K562 (cell line): ENCODE measurements around the gene TENM4. TPM values are rescaled to one million over a fixed set of nuclear protein-coding genes. Genes with fewer than 3 reads are reported as not detected.

Experiments used
- ATAC-seq: fragments of 200-7000 bp; cut with Tn5 transposase; 3 replicates; pipeline ENCODE4 v1.9.1; 2020; ENCODE audit warnings: moderate library complexity
- BruUV-seq: library from RNA; stranded (reverse); fragments of 400-500 nt; replicated peaks from 2 replicates; lab custom pipeline; 2021; lab: Mats Ljungman, UMichigan
- CTCF ChIA-PET: fragments of 300-600 bp; formaldehyde crosslinking; extraction: SDS; loops from one replicate; lab custom pipeline; 2021; ENCODE audit warnings: low intra/inter-chr PET ratio; lab: Yijun Ruan, JAX
- POLR2A ChIA-PET: fragments of 300-600, 350-650 bp; sonication (Branson Sonifier 250); formaldehyde crosslinking; extraction: SDS; loops from one replicate; lab custom pipeline; 2021; ENCODE audit warnings: antibody characterized with exemption, inconsistent platforms; lab: Yijun Ruan, JAX
- DNase-seq, 4 experiments: peaks; one replicate each; pipeline versions ENCODE4 v3.0.0 to v3.0.0-alpha.2; 2011 to 2018; ENCODE audit warnings: low spot score in 3 of 4, mixed read lengths in 3 of 4; ENCODE audit errors: extremely low read depth in 1 of 4
- FAIRE-seq: peaks from 2 replicates; lab custom pipeline; 2011; peaks lifted over from hg19 to GRCh38; lab: Jason Lieb, UNC
- H2AFZ ChIP-seq: 2 replicates; pipeline ENCODE4 v1.6.0; 2011; ENCODE audit warnings: low read depth, low read length, control low read depth, inconsistent platforms
- H3K27ac ChIP-seq: fragments of 200-600 bp; 3 replicates; pipeline ENCODE4 v1.8.0; 2011; ENCODE audit warnings: low read depth, mild to moderate bottlenecking, control low read depth, inconsistent platforms, low read length, moderate library complexity, mixed read lengths; ENCODE audit errors: extremely low read depth
- H3K27me3 ChIP-seq, 2 experiments: fragments of 300-600 bp in 1 of 2; 2 replicates in 1 of 2; 3 replicates in 1 of 2; pipeline versions ENCODE4 v1.6.0 to v1.8.0; 2011; ENCODE audit warnings: inconsistent platforms in 2 of 2, low read length in 2 of 2, mild to moderate bottlenecking in 1 of 2, mixed read lengths in 1 of 2, moderate library complexity in 1 of 2; ENCODE audit not compliant: control insufficient read depth in 2 of 2, insufficient read depth in 2 of 2
- H3K36me3 ChIP-seq: fragments of 300-600 bp; 3 replicates; pipeline ENCODE4 v1.8.0; 2011; ENCODE audit warnings: mild to moderate bottlenecking, low read length, inconsistent platforms; ENCODE audit not compliant: control insufficient read depth, insufficient read depth
- H3K4me1 ChIP-seq, 2 experiments: fragments of 200-600 bp in 1 of 2; replicated peaks in 1 of 2; 2 replicates in 1 of 2; 3 replicates in 1 of 2; pipeline versions ENCODE4 v1.5.1 to v1.8.0; 2011; ENCODE audit warnings: inconsistent platforms in 2 of 2, low read length in 2 of 2, mild to moderate bottlenecking in 1 of 2, mixed read lengths in 1 of 2, moderate library complexity in 1 of 2; ENCODE audit not compliant: control insufficient read depth in 2 of 2, insufficient read depth in 2 of 2
- H3K4me2 ChIP-seq: 2 replicates; pipeline ENCODE4 v1.6.1; 2011; ENCODE audit warnings: low read length, control low read depth, inconsistent platforms, mixed read lengths; ENCODE audit not compliant: insufficient read depth
- H3K4me3 ChIP-seq: fragments of 200-600 bp; sonication (generic), shearing (Covaris generic); 2 replicates; pipeline ENCODE4 v1.5.1; 2016; ENCODE audit warnings: control low read depth, inconsistent platforms
- H3K79me2 ChIP-seq: fragments of 200-600 bp; 3 replicates; pipeline ENCODE4 v1.8.0; 2011; ENCODE audit warnings: low read length, inconsistent platforms; ENCODE audit not compliant: control insufficient read depth, insufficient read depth
- H3K9ac ChIP-seq, 2 experiments: 2 replicates each; pipeline versions ENCODE4 v1.6.0 to v1.6.1; 2011; ENCODE audit warnings: low read depth in 2 of 2, low read length in 2 of 2, control low read depth in 1 of 2, inconsistent platforms in 1 of 2, mild to moderate bottlenecking in 1 of 2, mixed read lengths in 1 of 2; ENCODE audit not compliant: insufficient read depth in 1 of 2
- H3K9me1 ChIP-seq: one replicate; pipeline ENCODE4 v1.6.0; 2011; ENCODE audit warnings: inconsistent platforms, mild to moderate bottlenecking, low read length, moderate library complexity; ENCODE audit not compliant: control insufficient read depth, insufficient read depth
- H3K9me3 ChIP-seq: replicated peaks from 2 replicates; pipeline ENCODE4 v1.5.1; 2011; ENCODE audit warnings: low read depth, low read length, inconsistent platforms; ENCODE audit not compliant: control insufficient read depth, insufficient read depth
- H4K20me1 ChIP-seq: replicated peaks from 2 replicates; pipeline ENCODE4 v1.6.1; 2011; ENCODE audit warnings: low read length, inconsistent platforms, mixed read lengths; ENCODE audit not compliant: control insufficient read depth, insufficient read depth
- ARNT ChIP-seq, 2 experiments: fragments of 450-650 bp; IDR thresholded peaks; 2 replicates each; pipeline ENCODE4 v1.6.1; 2016; ENCODE audit warnings: mild to moderate bottlenecking in 1 of 2
- BHLHE40 ChIP-seq: IDR thresholded peaks from 2 replicates; pipeline ENCODE4 v1.6.1; 2011; ENCODE audit warnings: low read length, improper control_type of control experiment
- CC2D1A ChIP-seq: fragments of 450-650 bp; IDR thresholded peaks from 2 replicates; pipeline ENCODE4 v1.6.1; 2017; ENCODE audit warnings: mild to moderate bottlenecking
- CREB1 ChIP-seq, 2 experiments: sonication (generic) in 1 of 2; formaldehyde crosslinking in 1 of 2; IDR thresholded peaks; 2 replicates each; pipeline versions ENCODE4 v1.6.1 to v1.8.0; 2012 to 2022; ENCODE audit warnings: inconsistent platforms in 1 of 2, mild to moderate bottlenecking in 1 of 2, missing genetic modification reagents in 1 of 2, moderate library complexity in 1 of 2
- CTBP1 ChIP-seq: fragments of 450-650 bp; IDR thresholded peaks from 2 replicates; pipeline ENCODE4 v1.6.1; 2016; ENCODE audit warnings: borderline replicate concordance
- DNMT1 ChIP-seq: fragments of 450-650 bp; IDR thresholded peaks from 2 replicates; pipeline ENCODE4 v1.6.1; 2016; ENCODE audit warnings: antibody characterized with exemption, mild to moderate bottlenecking
- FOXJ2 ChIP-seq: fragments of 200-800 bp; sonication (Bioruptor generic); IDR thresholded peaks from 2 replicates; pipeline ENCODE4 v1.6.1; 2016; ENCODE audit warnings: missing genetic modification characterization, missing compliant biosample characterization
- MBD2 ChIP-seq: sonication (generic); IDR thresholded peaks from 2 replicates; pipeline ENCODE4 v1.6.1; 2016; ENCODE audit warnings: low read depth, borderline replicate concordance
- MYNN ChIP-seq, 2 experiments: sonication (generic); formaldehyde crosslinking in 1 of 2; IDR thresholded peaks; 2 replicates each; pipeline versions ENCODE4 v1.5.0 to v1.6.1; 2016 to 2020; ENCODE audit warnings: antibody characterized with exemption in 1 of 2, missing genetic modification reagents in 1 of 2
- PHB2 ChIP-seq: fragments of 450-650 bp; IDR thresholded peaks from 2 replicates; pipeline ENCODE4 v1.6.1; 2017; ENCODE audit warnings: low read depth
- RBBP5 ChIP-seq: fragments of 200-600 bp; sonication (generic); IDR thresholded peaks from 2 replicates; pipeline ENCODE4 v1.6.1; 2012; ENCODE audit warnings: borderline replicate concordance, mild to moderate bottlenecking, low read length, control low read depth, inconsistent platforms; ENCODE audit not compliant: insufficient read depth, poor library complexity, severe bottlenecking
- RBM15 ChIP-seq: fragments of 200-400 bp; formaldehyde crosslinking; IDR thresholded peaks from 2 replicates; pipeline ENCODE4 v1.6.1; 2018; ENCODE audit warnings: mild to moderate bottlenecking, low read length, moderate library complexity; ENCODE audit not compliant: insufficient read depth
- RBM34 ChIP-seq: fragments of 200-400 bp; formaldehyde crosslinking; IDR thresholded peaks from 2 replicates; pipeline ENCODE4 v1.6.1; 2018; ENCODE audit warnings: low read length, borderline replicate concordance; ENCODE audit not compliant: insufficient read depth
- RBM39 ChIP-seq: fragments of 200-400 bp; formaldehyde crosslinking; optimal IDR thresholded peaks from 2 replicates; pipeline ENCODE3; 2018; ENCODE audit warnings: low read depth, low read length
- TAF1 ChIP-seq: IDR thresholded peaks from 2 replicates; pipeline ENCODE4 v1.6.1; 2011; ENCODE audit warnings: mild to moderate bottlenecking, low read length, moderate library complexity; ENCODE audit not compliant: insufficient read depth, control insufficient read depth, severe bottlenecking; ENCODE audit errors: extremely low read depth
- TCF15 ChIP-seq: fragments of 250-450 bp; sonication (Bioruptor Pico); IDR thresholded peaks from 2 replicates; pipeline ENCODE4 v1.8.0; 2022; ENCODE audit warnings: moderate library complexity, mild to moderate bottlenecking, inconsistent platforms
- TEAD2 ChIP-seq: fragments of 450-650 bp; IDR thresholded peaks from 2 replicates; pipeline ENCODE4 v1.6.1; 2016; ENCODE audit warnings: missing genetic modification characterization, control low read depth, missing compliant biosample characterization
- ZBTB43 ChIP-seq: sonication (generic); formaldehyde crosslinking; IDR thresholded peaks from 2 replicates; pipeline ENCODE4 v1.8.0; 2023; ENCODE audit warnings: mild to moderate bottlenecking, missing genetic modification reagents
- ZKSCAN8 ChIP-seq: fragments of 200-800 bp; sonication (Bioruptor generic); IDR thresholded peaks from 2 replicates; pipeline ENCODE4 v1.6.1; 2016; ENCODE audit warnings: missing genetic modification characterization, missing compliant biosample characterization
- WGBS: fragments of 100-300 bp; shearing (Covaris generic); methylation state at CpG from one replicate; pipeline ENCODE4 v1.1.6; 2016; ENCODE audit warnings: low coverage, mixed read lengths; ENCODE audit not compliant: insufficient coverage; ENCODE audit errors: missing lambda C conversion rate; 5-methylcytosine and 5-hydroxymethylcytosine counted together
- in situ Hi-C: fragments of 300-500 bp; cut with MboI; formaldehyde crosslinking; loops from 4 replicates; pipeline ENCODE4 v1.15.0; 2018; ENCODE audit warnings: inconsistent platforms, mixed read lengths
- intact Hi-C: fragments of 100-400 bp; cut with micrococcal nuclease; formaldehyde crosslinking; loops from 2 replicates; pipeline ENCODE4 v1.14.2; 2022
- polyA plus RNA-seq, 8 experiments: library from polyadenylated mRNA; depleted of rRNA in 4 of 8; stranded (reverse) in 5 of 8; unstranded in 3 of 8; fragments of >200 nt; fragmentation: Nextera tagmentation in 2 of 8; fragmentation: Illumina TruSeq in 1 of 8; extraction: Ambion mirVana in 2 of 8; extraction: Trizol in 1 of 8; gene quantifications; 2 replicates each; pipeline versions ENCODE4 v1.2.1 to v1.2.3, GENCODE V29; 2011 to 2014; ENCODE audit warnings: inconsistent platforms in 1 of 8, missing spikeins in 1 of 8
- total RNA-seq, 7 experiments: library from RNA; depleted of rRNA in 6 of 7; stranded (reverse); fragments of >200 nt in 6 of 7; fragmentation: Illumina TruSeq in 2 of 7; extraction: Trizol in 2 of 7; gene quantifications; 2 replicates each; pipeline versions ENCODE4 v1.2.1 to v1.2.3, GENCODE V29; 2011 to 2021; ENCODE audit warnings: low replicate concordance in 1 of 7

The TENM4 gene
- total and polyA plus RNA-seq, 9 of the 15 experiments (the other 6 are each of a cell fraction or from before 2014, with no cell fraction given), result 0.16 TPM; not detected in 8

- H3K27ac ChIP-seq, result no peak overlapping the region
- ChIA-PET POLR2A (interaction anchor here (0.8 kb wide), 1 partner anchor 14 kb away, joined by 4 read pairs; no protein-coding TSS in a partner anchor), CTCF (no interaction called here)
- no peaks in the 10 kb centered on the region for H3K9me3 ChIP-seq
- H3K4me3 ChIP-seq, result no peak overlapping the region
- peaks cover 6 to 41% of the 10 kb centered on the region in 2 experiments for H3K27me3 ChIP-seq
- H4K20me1 ChIP-seq, result peaks cover 4% of the 10 kb centered on the region; the same call in 1 of the 2 replicates
- H3K4me2 ChIP-seq, result no peak overlapping the region
- no peaks in the 10 kb centered on the region for H3K79me2 ChIP-seq
- ATAC-seq, result no peak
- in situ Hi-C loops, result no loop called here
- H3K36me3 ChIP-seq, result no peaks in the 10 kb centered on the region
- BruUV-seq, result no TSS peak
- TF ChIP-seq RBM39, result no peak
- TF ChIP-seq MYNN (IDR thresholded peaks at IDR 0.05), result no peak
- no peak for TF ChIP-seq MYNN (CRISPR knock-in tag; IDR thresholded peaks at IDR 0.05)
- TF ChIP-seq ZBTB43 (CRISPR knock-in tag), result no peak
- TF ChIP-seq TAF1, result no peak
- no peak for TF ChIP-seq CREB1 (IDR thresholded peaks at IDR 0.05)
- no peak for TF ChIP-seq CREB1 (CRISPR knock-in tag; IDR thresholded peaks at IDR 0.05)
- no peak for TF ChIP-seq RBBP5
- no peak for TF ChIP-seq ARNT (IDR thresholded peaks at IDR 0.05)
- TF ChIP-seq TEAD2 (tag), result no peak
- no peak for TF ChIP-seq PHB2
- no peak for TF ChIP-seq TCF15
- no peak for TF ChIP-seq CC2D1A
- no peak for TF ChIP-seq RBM15
- no peak for TF ChIP-seq CTBP1
- no peak for TF ChIP-seq ZKSCAN8 (CRISPR knock-in tag)
- no peak for TF ChIP-seq FOXJ2 (tag)
- TF ChIP-seq BHLHE40, result no peak
- no peak for TF ChIP-seq MBD2
- TF ChIP-seq DNMT1, result no peak
- no peak for TF ChIP-seq RBM34
- FAIRE-seq, result no peak
- H3K9me1 ChIP-seq, result no peaks in the 10 kb centered on the region
- H2AFZ ChIP-seq, result no peak overlapping the region
- intact Hi-C loops, result no loop called here
- no peaks in the 10 kb centered on the region for H3K4me1 ChIP-seq
- DNase-seq, result no peak
- no peak overlapping the region for H3K9ac ChIP-seq
- 0% methylated on average over 8 of the region's 8 CpGs for WGBS
These were observed 736.0 kb downstream of the TENM4 start for GRCh38 chr11:78704811-78705210.
